Measurements from ENCODE around the gene SACM1L. TPM values are rescaled to one million over a fixed set of nuclear protein-coding genes. Genes with fewer than 3 reads are reported as not detected.

The SACM1L gene
- total and polyA plus RNA-seq, 11 donors, result 12.6 to 35.3 (median 22.3) TPM

DNA sequence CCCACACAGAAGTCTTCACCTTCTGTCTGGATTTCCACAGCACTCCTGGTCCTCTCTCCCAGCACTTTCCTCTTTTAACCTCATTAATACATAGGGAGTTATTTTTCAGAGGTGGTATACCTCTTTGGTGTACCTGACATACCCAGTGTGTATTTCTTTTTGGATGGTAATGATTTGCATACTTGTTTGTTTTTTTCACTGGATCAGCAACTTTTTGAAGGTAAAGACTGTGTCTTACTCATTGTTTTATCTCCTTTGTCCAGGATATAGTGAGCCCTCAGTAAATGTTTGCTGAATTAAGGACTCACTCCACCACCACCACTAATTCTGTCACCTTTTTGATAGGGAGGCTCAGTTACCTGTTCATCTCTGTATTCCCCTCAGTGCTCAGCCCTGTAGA lies 52.1 kb downstream of the SACM1L start:
- no peak for DNase-seq
- intact Hi-C loops (cut with DNase I), result no loop called here

DNA sequence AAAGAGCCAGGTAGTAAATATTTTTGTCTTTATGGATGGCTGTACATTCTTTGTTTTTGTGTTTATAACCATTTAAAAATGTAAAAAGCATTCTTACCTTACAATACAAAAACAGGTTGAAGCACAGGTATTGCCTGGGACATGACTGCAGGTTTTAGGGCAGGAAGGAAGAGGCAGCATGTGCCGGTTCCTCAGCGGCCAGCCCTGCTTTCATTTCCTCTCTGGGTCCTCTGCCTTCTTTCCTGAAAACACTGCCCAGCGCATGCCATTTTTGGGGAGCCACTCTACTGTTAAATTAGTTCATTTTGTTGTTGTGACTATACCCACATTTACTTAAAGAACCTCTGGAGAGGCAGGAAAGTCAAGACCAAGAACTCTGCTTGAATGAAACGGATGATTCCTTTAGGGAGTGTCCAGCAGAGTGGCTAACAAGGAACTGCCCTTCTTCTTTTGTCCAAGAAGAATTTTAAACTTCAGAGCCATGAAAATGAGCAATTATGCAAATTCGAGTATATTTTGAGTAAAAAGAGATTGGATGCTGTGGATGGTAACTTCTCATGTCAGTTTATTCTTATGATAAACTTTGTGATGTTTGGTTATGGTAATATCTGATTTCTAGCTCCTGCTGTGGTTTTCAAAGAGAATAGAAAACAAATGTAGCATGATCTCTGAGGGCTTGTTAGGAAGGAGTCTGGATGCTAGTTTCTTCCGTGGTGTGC lies 52.7 kb downstream of the SACM1L start:
- ATAC-seq (no peak), DNase-seq (no peak)
- no peak for TF ChIP-seq POLR2A (IDR thresholded peaks at IDR 0.05)
- TF ChIP-seq, protein P1, sequence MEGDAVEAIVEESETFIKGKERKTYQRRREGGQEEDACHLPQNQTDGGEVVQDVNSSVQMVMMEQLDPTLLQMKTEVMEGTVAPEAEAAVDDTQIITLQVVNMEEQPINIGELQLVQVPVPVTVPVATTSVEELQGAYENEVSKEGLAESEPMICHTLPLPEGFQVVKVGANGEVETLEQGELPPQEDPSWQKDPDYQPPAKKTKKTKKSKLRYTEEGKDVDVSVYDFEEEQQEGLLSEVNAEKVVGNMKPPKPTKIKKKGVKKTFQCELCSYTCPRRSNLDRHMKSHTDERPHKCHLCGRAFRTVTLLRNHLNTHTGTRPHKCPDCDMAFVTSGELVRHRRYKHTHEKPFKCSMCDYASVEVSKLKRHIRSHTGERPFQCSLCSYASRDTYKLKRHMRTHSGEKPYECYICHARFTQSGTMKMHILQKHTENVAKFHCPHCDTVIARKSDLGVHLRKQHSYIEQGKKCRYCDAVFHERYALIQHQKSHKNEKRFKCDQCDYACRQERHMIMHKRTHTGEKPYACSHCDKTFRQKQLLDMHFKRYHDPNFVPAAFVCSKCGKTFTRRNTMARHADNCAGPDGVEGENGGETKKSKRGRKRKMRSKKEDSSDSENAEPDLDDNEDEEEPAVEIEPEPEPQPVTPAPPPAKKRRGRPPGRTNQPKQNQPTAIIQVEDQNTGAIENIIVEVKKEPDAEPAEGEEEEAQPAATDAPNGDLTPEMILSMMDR (IDR thresholded peaks at IDR 0.05), result no peak
- peaks cover 0 to 10% (median 0%) of the 10 kb centered on the region in 12 donors for H3K4me1 ChIP-seq
- intact Hi-C loops (cut with DNase I), result no loop called here
- no peaks in the 10 kb centered on the region for H3K9me3 ChIP-seq
- H3K4me3 ChIP-seq, result no peak overlapping the region
- no peak overlapping the region for H3K27ac ChIP-seq
- WGBS, 4 donors, result 70 to 76% (median 75%) methylated on average over 6 of the region's 6 CpGs
- H3K27me3 ChIP-seq, result no peaks in the 10 kb centered on the region
- peaks cover 0 to 100% (median 97%) of the 10 kb centered on the region in 9 donors for H3K36me3 ChIP-seq

More for the DNA sequence above, 52.1 kb downstream of the SACM1L start:
- Histone ChIP-seq H3K36me3 (peaks cover 0 to 100% (median 98%) of the 10 kb centered on the region in 9 donors), H3K4me1 (peaks cover 0 to 10% (median 0%) of the 10 kb centered on the region in 12 donors), H3K9me3 (no peaks in the 10 kb centered on the region), H3K4me3 (no peak overlapping the region), H3K27me3 (no peaks in the 10 kb centered on the region), H3K27ac (no peak overlapping the region)
- TF ChIP-seq, protein P1 (IDR thresholded peaks at IDR 0.05), result no peak
- TF ChIP-seq POLR2A (IDR thresholded peaks at IDR 0.05), result no peak
- no peak for ATAC-seq

DNA sequence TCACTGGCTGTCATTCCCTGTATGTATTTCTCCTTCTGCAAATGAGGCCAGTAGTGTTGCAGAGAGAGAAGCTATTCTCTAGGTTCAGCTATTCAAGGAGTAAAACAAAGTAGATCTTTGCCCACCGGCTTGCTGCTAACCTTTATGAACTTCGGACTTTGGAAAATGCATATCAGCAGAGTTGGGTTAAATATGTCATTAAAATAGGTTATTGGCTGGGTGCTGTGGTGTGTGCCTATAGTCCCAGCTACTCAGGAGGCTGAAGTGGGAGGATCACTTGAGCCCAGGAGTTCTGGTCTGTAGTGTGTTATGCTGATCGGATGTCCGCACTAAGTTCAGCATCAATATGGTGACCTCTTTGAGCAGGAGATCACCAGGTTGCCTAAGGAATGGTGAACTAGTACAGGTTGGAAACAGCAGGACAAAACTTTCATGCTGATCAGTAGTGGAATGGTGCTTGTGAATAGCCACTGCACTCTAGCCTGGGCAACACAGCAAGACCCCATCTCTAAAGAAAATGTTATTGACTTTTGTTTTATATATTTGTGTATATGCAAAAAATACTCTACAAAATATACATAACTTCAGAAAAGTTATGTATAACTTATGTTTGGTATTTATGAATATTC lies 53.4 kb downstream of the SACM1L start:
- ATAC-seq (no peak), DNase-seq (no peak)
- Histone ChIP-seq H3K9me3 (no peaks in the 10 kb centered on the region), H3K4me3 (no peak overlapping the region), H3K4me1 (peaks cover 0 to 10% (median 0%) of the 10 kb centered on the region in 12 donors), H3K36me3 (peaks cover 0 to 100% (median 91%) of the 10 kb centered on the region in 9 donors), H3K27me3 (no peaks in the 10 kb centered on the region), H3K27ac (no peak overlapping the region)
- WGBS, 4 donors, result 94 to 98% (median 96%) methylated on average over 4 of the region's 4 CpGs
- TF ChIP-seq, protein P1 (IDR thresholded peaks at IDR 0.05), result no peak
- TF ChIP-seq POLR2A (IDR thresholded peaks at IDR 0.05), result no peak
- intact Hi-C loops (cut with DNase I), result no loop called here

DNA sequence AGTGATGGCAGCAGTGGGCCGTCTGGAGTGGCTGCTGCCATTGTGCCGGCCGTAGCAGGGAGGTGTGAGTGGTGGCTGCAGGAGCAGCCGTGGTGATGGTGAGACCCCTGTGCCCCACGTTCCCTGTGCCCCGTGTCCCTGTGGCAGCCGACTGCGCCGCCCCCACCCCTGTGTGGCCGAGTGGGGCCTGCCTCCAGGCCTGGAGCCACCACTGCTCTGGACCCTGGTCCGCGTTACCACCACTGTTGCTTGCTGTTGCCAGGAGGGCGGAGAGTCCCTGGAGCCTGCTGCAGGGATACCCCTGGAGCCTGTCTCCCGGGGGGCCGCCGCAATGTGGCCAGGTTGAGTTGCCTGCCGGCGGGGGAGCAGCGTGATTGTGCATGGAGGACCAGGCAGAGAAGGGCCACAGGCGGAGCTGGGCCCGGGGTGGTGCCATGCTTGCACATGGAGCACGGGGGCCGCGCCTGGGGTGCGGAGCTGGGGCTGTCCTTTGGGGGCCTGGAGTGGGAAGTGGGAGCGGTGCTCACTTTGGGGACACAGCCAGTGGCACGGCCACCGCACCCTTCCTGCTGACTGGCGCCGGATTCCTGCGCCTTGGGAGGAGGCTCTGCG lies 57.1 kb downstream of the SACM1L start:
- Histone ChIP-seq H3K27ac (no peak overlapping the region), H3K9me3 (no peaks in the 10 kb centered on the region), H3K36me3 (peaks cover 0 to 70% (median 56%) of the 10 kb centered on the region in 9 donors), H3K4me1 (peaks cover 0 to 10% (median 0%) of the 10 kb centered on the region in 12 donors), H3K27me3 (no peaks in the 10 kb centered on the region), H3K4me3 (no peak overlapping the region)
- WGBS, 4 donors, result 91 to 96% (median 95%) methylated on average over 28 to 32 of the region's 32 CpGs
- ATAC-seq (peak in 3 of 4 donors; percentile 21 to 45 (median 24)), DNase-seq (no peak)
- TF ChIP-seq, protein P1 (IDR thresholded peaks at IDR 0.05), result no peak
- no peak for TF ChIP-seq POLR2A (IDR thresholded peaks at IDR 0.05)
- intact Hi-C loops (cut with DNase I), result no loop called here

Measured in heart left ventricle (tissue), 16 donors.